Measurements from ENCODE around the gene IL17RE. TPM values are rescaled to one million over a fixed set of nuclear protein-coding genes. Genes with fewer than 3 reads are reported as not detected.

Gene IL17RE
- total and polyA plus RNA-seq, 2 of the 13 experiments (the other 11 are each of a cell fraction or from before 2014, with no cell fraction given) = 14.5 to 24.1 TPM

GRCh38 chr3:9946112-9947024, 43.7 kb downstream of the IL17RE start (continued):
- TF ChIP-seq ZNF407 (CRISPR knock-in tag; IDR thresholded peaks at IDR 0.05; ENCODE audit: not compliant biosample characterization) (no peak), ATF1 (CRISPR knock-in tag; IDR thresholded peaks at IDR 0.05) (no peak), HHEX (CRISPR knock-in tag; IDR thresholded peaks at IDR 0.05) (no peak), FOXA3 (CRISPR knock-in tag; IDR thresholded peaks at IDR 0.05) (peak; percentile 47; the same call in 1 of the 2 replicates), HMG20A (CRISPR knock-in tag; IDR thresholded peaks at IDR 0.05; ENCODE audit: borderline replicate concordance) (no peak), ZNF383 (CRISPR knock-in tag; IDR thresholded peaks at IDR 0.05; ENCODE audit: borderline replicate concordance) (no peak), NPAS2 (CRISPR knock-in tag; IDR thresholded peaks at IDR 0.05; ENCODE audit: borderline replicate concordance) (no peak), ZNF543 (CRISPR knock-in tag; IDR thresholded peaks at IDR 0.05) (no peak; the same call in 1 of the 2 replicates), NCOA1 (CRISPR knock-in tag; IDR thresholded peaks at IDR 0.05) (peak; percentile 97), ZNF883 (CRISPR knock-in tag; IDR thresholded peaks at IDR 0.05; ENCODE audit: not compliant biosample characterization) (peak; percentile 60), SOX5 (CRISPR knock-in tag; IDR thresholded peaks at IDR 0.05; ENCODE audit: borderline replicate concordance) (no peak), ZNF331 (CRISPR knock-in tag; IDR thresholded peaks at IDR 0.05) (peak; percentile 81), ZNF432 (CRISPR knock-in tag; IDR thresholded peaks at IDR 0.05; ENCODE audit: borderline replicate concordance) (peak; percentile 84; the same call in 1 of the 2 replicates), ZBTB10 (CRISPR knock-in tag; IDR thresholded peaks at IDR 0.05; ENCODE audit: borderline replicate concordance) (no peak; the same call in 1 of the 2 replicates), MXD1 (CRISPR knock-in tag; IDR thresholded peaks at IDR 0.05) (peak; percentile 92), ZNF263 (CRISPR knock-in tag; IDR thresholded peaks at IDR 0.05) (no peak; the same call in none of the 2 replicates)
- TF ChIP-seq, protein P1, sequence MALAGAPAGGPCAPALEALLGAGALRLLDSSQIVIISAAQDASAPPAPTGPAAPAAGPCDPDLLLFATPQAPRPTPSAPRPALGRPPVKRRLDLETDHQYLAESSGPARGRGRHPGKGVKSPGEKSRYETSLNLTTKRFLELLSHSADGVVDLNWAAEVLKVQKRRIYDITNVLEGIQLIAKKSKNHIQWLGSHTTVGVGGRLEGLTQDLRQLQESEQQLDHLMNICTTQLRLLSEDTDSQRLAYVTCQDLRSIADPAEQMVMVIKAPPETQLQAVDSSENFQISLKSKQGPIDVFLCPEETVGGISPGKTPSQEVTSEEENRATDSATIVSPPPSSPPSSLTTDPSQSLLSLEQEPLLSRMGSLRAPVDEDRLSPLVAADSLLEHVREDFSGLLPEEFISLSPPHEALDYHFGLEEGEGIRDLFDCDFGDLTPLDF (CRISPR knock-in tag; IDR thresholded peaks at IDR 0.05) = no peak

All from HepG2 (cell line).